AG10803 (cell line): Measurements from ENCODE around the gene THAP7.

Experiments
- DNase-seq: peaks from one replicate; pipeline ENCODE4 v3.0.0; 2010; ENCODE audit warnings: low read depth
- H3K4me3 ChIP-seq: 2 replicates; pipeline ENCODE4 v1.5.1; 2011; ENCODE audit warnings: mild to moderate bottlenecking, low read length, control low read depth
- CTCF ChIP-seq: conservative IDR thresholded peaks from 2 replicates; pipeline ENCODE4 v1.5.1; 2011; ENCODE audit warnings: mild to moderate bottlenecking, low read length, control low read depth, inconsistent platforms

Gene THAP7

GRCh38 chr22:20992456-20993303 lies 9.2 kb downstream of the THAP7 start:
- TF ChIP-seq CTCF: no peak
- no peak overlapping the region for H3K4me3 ChIP-seq
- no peak for DNase-seq

GRCh38 chr22:20992056-20992442 lies 9.9 kb downstream of the THAP7 start:
- no peak overlapping the region for H3K4me3 ChIP-seq
- TF ChIP-seq CTCF: no peak
- DNase-seq: no peak

GRCh38 chr22:20991252-20992055 lies 10.5 kb downstream of the THAP7 start:
- no peak for DNase-seq
- TF ChIP-seq CTCF: no peak
- H3K4me3 ChIP-seq: no peak overlapping the region

- H3K4me3 ChIP-seq: no peak overlapping the region
- no peak for DNase-seq
- no peak for TF ChIP-seq CTCF
Measured at GRCh38 chr22:20990184-20991180, 11.4 kb downstream of the THAP7 start.

GRCh38 chr22:20989323-20990138 lies 12.4 kb downstream of the THAP7 start:
- no peak for DNase-seq
- H3K4me3 ChIP-seq: no peak overlapping the region
- TF ChIP-seq CTCF: no peak
